Thyroid gland (tissue), 4 donors: Measurements from ENCODE around the gene ABTB1. TPM values are rescaled to one million over a fixed set of nuclear protein-coding genes. Genes with fewer than 3 reads are reported as not detected.

Experiments
- DNase-seq, 2 donors: peaks; one replicate each; pipeline ENCODE4 v3.0.0-alpha.2; 2019
- H3K27ac ChIP-seq, 3 donors: fragments of 200-600 bp; sonication (generic); 1 replicate in 2 of 3; 2 replicates in 1 of 3; pipeline ENCODE4 v1.5.1; 2016 to 2019; ENCODE audit warnings: mild to moderate bottlenecking in 1 of 3, moderate library complexity in 1 of 3
- H3K27me3 ChIP-seq: fragments of 200-600 bp; sonication (generic); one replicate; pipeline ENCODE4 v1.5.1; 2019
- H3K36me3 ChIP-seq, 2 donors: fragments of 200-600 bp; sonication (generic); one replicate each; pipeline ENCODE4 v1.5.1; 2016 to 2019
- H3K4me1 ChIP-seq, 2 donors: fragments of 200-600 bp; sonication (generic); one replicate each; pipeline ENCODE4 v1.5.1; 2017 to 2019
- H3K4me3 ChIP-seq, 3 donors: fragments of 200-600 bp; sonication (generic); replicated peaks in 1 of 3; 1 replicate in 2 of 3; 2 replicates in 1 of 3; pipeline ENCODE4 v1.5.1; 2016; ENCODE audit warnings: mild to moderate bottlenecking in 1 of 3
- H3K9me3 ChIP-seq: fragments of 200-600 bp; sonication (generic); one replicate; pipeline ENCODE4 v1.5.1; 2017
- POLR2A ChIP-seq, 2 donors: fragments of 450-650 bp; IDR thresholded peaks; one replicate each; pipeline ENCODE4 v1.6.1; 2017; ENCODE audit warnings: antibody characterized with exemption in 2 of 2, mild to moderate bottlenecking in 2 of 2, moderate library complexity in 1 of 2
- WGBS, 2 donors: methylation state at CpG; one replicate each; pipeline ENCODE4 v1.1.5; 2017; 5-methylcytosine and 5-hydroxymethylcytosine counted together
- intact Hi-C: fragments of 100-400 bp; cut with DNase I; formaldehyde crosslinking; loops from one replicate; pipeline ENCODE4 v1.15.1; 2023
- total RNA-seq, 4 donors: library from RNA; depleted of rRNA; stranded (reverse); fragments of >200 nt; gene quantifications; one replicate each; pipeline ENCODE4 v1.2.3, GENCODE V29; 2016
- TF ChIP-seq, protein P1 (sequence below), 6 experiments: fragments of 200-600 bp in 3 of 6; fragments of 450-650 bp in 3 of 6; sonication (generic) in 3 of 6; IDR thresholded peaks; one replicate each; pipeline ENCODE4 v1.5.1; 2016 to 2019; ENCODE audit warnings: antibody characterized with exemption in 6 of 6, mild to moderate bottlenecking in 2 of 6, inconsistent platforms in 1 of 6, moderate library complexity in 1 of 6

ABTB1 gene
- total RNA-seq, 4 donors from 2014 or later: 18.9 to 29.1 (median 24.4) TPM

GRCh38 chr3:127720161-127720823 lies 47.5 kb downstream of the ABTB1 start:
- Histone ChIP-seq H3K4me3 (no peak overlapping the region), H3K27me3 (no peaks in the 10 kb centered on the region), H3K36me3 (no peaks in the 10 kb centered on the region), H3K9me3 (no peaks in the 10 kb centered on the region), H3K4me1 (peaks cover 0 to 3% of the 10 kb centered on the region in 2 donors), H3K27ac (no peak overlapping the region)
- TF ChIP-seq, protein P1, sequence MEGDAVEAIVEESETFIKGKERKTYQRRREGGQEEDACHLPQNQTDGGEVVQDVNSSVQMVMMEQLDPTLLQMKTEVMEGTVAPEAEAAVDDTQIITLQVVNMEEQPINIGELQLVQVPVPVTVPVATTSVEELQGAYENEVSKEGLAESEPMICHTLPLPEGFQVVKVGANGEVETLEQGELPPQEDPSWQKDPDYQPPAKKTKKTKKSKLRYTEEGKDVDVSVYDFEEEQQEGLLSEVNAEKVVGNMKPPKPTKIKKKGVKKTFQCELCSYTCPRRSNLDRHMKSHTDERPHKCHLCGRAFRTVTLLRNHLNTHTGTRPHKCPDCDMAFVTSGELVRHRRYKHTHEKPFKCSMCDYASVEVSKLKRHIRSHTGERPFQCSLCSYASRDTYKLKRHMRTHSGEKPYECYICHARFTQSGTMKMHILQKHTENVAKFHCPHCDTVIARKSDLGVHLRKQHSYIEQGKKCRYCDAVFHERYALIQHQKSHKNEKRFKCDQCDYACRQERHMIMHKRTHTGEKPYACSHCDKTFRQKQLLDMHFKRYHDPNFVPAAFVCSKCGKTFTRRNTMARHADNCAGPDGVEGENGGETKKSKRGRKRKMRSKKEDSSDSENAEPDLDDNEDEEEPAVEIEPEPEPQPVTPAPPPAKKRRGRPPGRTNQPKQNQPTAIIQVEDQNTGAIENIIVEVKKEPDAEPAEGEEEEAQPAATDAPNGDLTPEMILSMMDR (IDR thresholded peaks at IDR 0.05): no peak
- no peak for TF ChIP-seq POLR2A (IDR thresholded peaks at IDR 0.05)
- DNase-seq: no peak
- intact Hi-C loops: no loop called here
- 93 to 98% methylated on average over 13 to 15 of the region's 15 CpGs for WGBS, 2 donors

DNA sequence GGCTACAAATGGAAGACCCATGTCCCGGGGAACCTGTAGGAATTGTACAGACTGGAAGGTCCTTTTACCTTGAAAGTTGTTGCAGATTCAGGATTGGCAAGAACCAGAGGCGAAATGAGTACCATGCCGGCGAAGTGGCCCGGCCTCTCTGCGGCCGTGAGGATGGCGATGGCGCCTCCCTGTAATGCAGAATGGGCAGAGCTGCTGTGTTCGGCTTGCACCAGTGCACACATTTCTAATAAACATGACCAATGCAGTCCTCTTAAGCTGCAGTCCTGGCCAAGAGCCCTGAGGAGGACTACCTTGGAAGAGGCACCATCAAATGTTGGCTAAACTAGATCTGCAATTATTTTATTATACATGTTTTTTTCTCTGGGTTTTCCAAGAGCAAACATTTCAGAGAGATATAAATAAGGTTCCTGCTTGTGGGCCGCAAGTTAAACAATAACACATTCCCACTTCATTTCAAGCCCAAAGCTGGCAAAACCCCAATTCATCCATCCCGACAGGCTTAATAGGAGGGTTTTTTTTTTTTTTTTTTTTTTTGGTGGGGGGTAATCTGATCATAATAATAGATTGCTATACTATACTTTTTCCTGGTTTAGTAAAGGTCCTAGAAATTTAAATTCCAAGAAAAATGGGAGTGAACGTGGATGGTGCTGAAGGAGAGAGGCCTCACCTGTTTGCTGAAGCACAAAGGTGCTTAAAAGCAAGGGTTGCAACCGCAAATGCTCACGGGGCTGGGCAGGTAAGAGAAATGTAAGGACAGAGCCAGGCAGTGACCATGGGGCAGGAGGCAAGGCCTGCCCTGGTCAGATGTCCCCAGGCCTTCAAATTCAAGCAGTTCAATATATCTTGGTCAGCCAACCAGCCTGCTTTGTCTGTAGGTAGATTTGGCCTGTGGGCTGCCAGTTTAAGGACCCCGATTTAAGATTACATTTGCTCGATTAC lies 48.5 kb downstream of the ABTB1 start:
- H3K27me3 ChIP-seq: no peaks in the 10 kb centered on the region
- 88 to 92% methylated on average over 17 of the region's 17 CpGs for WGBS, 2 donors
- no peak for TF ChIP-seq POLR2A (IDR thresholded peaks at IDR 0.05)
- TF ChIP-seq, protein P1 (IDR thresholded peaks at IDR 0.05): no peak
- no peaks in the 10 kb centered on the region for H3K36me3 ChIP-seq
- intact Hi-C loops: no loop called here
- no peak overlapping the region for H3K4me3 ChIP-seq
- no peak for DNase-seq
- no peaks in the 10 kb centered on the region for H3K9me3 ChIP-seq
- H3K4me1 ChIP-seq: peaks cover 0 to 3% of the 10 kb centered on the region in 2 donors
- H3K27ac ChIP-seq: no peak overlapping the region

DNA sequence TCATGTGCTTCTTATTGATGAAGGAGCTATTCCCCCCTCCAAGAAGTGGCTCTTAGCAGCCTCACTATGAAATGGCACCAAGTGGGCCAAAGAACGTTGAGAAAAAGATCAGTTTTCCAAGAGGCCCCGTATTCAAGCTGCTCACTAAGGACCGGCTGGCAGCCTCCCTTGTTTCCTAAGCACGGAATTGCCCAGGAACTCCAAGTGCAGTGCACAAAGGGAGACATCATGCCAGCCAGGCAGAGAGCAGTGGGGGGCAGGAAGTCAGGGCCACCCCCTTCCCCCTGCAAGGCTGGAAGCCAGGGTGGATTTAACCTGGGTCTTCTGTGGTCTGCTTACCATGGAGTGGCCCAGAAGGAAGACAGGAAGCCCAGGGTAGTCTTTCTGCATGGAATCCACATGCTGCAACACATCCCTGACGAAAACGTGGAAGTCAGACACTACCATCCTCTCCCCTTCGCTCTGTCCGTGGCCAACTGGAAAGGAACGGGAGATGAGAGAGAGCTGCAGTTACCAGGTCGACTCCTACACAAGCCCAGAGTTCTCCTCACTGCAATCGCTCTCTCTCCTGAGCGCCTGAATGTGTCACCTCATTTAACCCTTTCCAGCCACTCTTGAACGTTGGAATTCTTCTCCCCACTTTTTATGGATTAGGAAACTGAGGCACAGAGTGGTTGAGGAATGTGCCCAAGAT lies 49.5 kb downstream of the ABTB1 start:
- TF ChIP-seq POLR2A (IDR thresholded peaks at IDR 0.05): no peak
- TF ChIP-seq, protein P1 (IDR thresholded peaks at IDR 0.05): no peak
- Histone ChIP-seq H3K27me3 (no peaks in the 10 kb centered on the region), H3K27ac (no peak overlapping the region), H3K4me1 (peaks cover 0 to 3% of the 10 kb centered on the region in 2 donors), H3K4me3 (no peak overlapping the region), H3K36me3 (no peaks in the 10 kb centered on the region), H3K9me3 (no peaks in the 10 kb centered on the region)
- 61 to 67% methylated on average over 13 of the region's 13 CpGs for WGBS, 2 donors
- DNase-seq: no peak
- intact Hi-C loops: no loop called here

GRCh38 chr3:127723011-127723567 lies 50.3 kb downstream of the ABTB1 start:
- Histone ChIP-seq H3K27ac (no peak overlapping the region), H3K9me3 (no peaks in the 10 kb centered on the region), H3K4me3 (no peak overlapping the region), H3K27me3 (no peaks in the 10 kb centered on the region), H3K4me1 (peaks cover 0 to 3% of the 10 kb centered on the region in 2 donors), H3K36me3 (no peaks in the 10 kb centered on the region)
- no peak for TF ChIP-seq POLR2A (IDR thresholded peaks at IDR 0.05)
- TF ChIP-seq, protein P1 (IDR thresholded peaks at IDR 0.05): no peak
- DNase-seq: no peak
- intact Hi-C loops: no loop called here
- 31 to 37% methylated on average over 11 of the region's 11 CpGs for WGBS, 2 donors
